ENCODE data around the gene CTLA4. TPM values are rescaled to one million over a fixed set of nuclear protein-coding genes. Genes with fewer than 3 reads are reported as not detected.
"Not testable (repeated sequence)": the region's sequence is repeated elsewhere in the genome, so short reads cannot be mapped to it uniquely, and the experiment has no call there.

Gene CTLA4
- total RNA-seq, 2 experiments from 2014 or later, result 121 to 127 TPM

GRCh38 chr2:203871371-203871983 is 3.9 kb downstream of the CTLA4 start:
- H3K27me3 Mint-ChIP-seq, result no peaks in the 10 kb centered on the region
- peak overlapping the region; percentile 100 for H3K27ac Mint-ChIP-seq
- peaks cover 81% of the 10 kb centered on the region for H3K36me3 Mint-ChIP-seq (ENCODE audit: low read depth)
- DNase-seq, result peak; percentile 60
- peak; percentile 47 for ATAC-seq
- peak overlapping the region; percentile 93 for H3K4me3 Mint-ChIP-seq
- peaks cover 73% of the 10 kb centered on the region for H3K4me1 Mint-ChIP-seq
- CTCF ChIA-PET, result interaction anchor here (0.6 to 7.0 kb wide), 15 partner anchors 11 to 391 kb away, joined by 3 to 41 read pairs (median 4); no protein-coding TSS in a partner anchor
- POLR2A ChIA-PET, result interaction anchor here (0.6 to 9.0 kb wide), 16 partner anchors 11 to 164 kb away, joined by 3 to 81 read pairs (median 5); no protein-coding TSS in a partner anchor
- intact Hi-C loops (cut with DNase I, micrococcal nuclease), result loop anchor here (1.0 to 5.0 kb wide), 14 partner anchors 15 to 1234 kb away; partner anchors contain the start of gene CD28 (in 2 of the 2)
- H3K9me3 Mint-ChIP-seq (ENCODE audit: low read depth), result peaks cover 6% of the 10 kb centered on the region

DNA sequence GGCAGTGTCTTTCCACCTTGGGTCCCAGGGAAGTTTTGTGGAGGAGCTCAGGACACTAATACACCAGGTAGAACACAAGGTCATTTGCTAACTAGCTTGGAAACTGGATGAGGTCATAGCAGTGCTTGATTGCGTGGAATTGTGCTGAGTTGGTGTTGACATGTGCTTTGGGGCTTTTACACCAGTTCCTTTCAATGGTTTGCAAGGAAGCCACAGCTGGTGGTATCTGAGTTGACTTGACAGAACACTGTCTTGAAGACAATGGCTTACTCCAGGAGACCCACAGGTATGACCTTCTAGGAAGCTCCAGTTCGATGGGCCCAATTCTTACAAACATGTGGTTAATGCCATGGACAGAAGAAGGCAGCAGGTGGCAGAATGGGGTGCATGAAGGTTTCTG is 5.9 kb downstream of the CTLA4 start:
- Mint-ChIP-seq H3K27ac (peak overlapping the region; percentile 43), H3K4me3 (no peak overlapping the region), H3K4me1 (peaks cover 69% of the 10 kb centered on the region), H3K27me3 (no peaks in the 10 kb centered on the region), H3K36me3 (ENCODE audit: low read depth) (peaks cover 73% of the 10 kb centered on the region), H3K9me3 (ENCODE audit: low read depth) (peaks cover 6% of the 10 kb centered on the region)
- ChIA-PET CTCF (interaction anchor here (0.5 to 7.0 kb wide), 8 partner anchors 13 to 77 kb away, joined by 3 to 40 read pairs (median 4); no protein-coding TSS in a partner anchor), POLR2A (interaction anchor here (0.6 to 9.0 kb wide), 3 partner anchors 13 to 167 kb away, joined by 4 to 81 read pairs (median 4); partner anchors contain the start of gene CD28)
- ATAC-seq, result no peak
- DNase-seq, result peak; percentile 35
- intact Hi-C loops (cut with DNase I, micrococcal nuclease), result loop anchor here (5.0 kb wide), 5 partner anchors 134 to 1236 kb away; partner anchors contain the start of gene CD28 (in 1 of the 2)

DNA sequence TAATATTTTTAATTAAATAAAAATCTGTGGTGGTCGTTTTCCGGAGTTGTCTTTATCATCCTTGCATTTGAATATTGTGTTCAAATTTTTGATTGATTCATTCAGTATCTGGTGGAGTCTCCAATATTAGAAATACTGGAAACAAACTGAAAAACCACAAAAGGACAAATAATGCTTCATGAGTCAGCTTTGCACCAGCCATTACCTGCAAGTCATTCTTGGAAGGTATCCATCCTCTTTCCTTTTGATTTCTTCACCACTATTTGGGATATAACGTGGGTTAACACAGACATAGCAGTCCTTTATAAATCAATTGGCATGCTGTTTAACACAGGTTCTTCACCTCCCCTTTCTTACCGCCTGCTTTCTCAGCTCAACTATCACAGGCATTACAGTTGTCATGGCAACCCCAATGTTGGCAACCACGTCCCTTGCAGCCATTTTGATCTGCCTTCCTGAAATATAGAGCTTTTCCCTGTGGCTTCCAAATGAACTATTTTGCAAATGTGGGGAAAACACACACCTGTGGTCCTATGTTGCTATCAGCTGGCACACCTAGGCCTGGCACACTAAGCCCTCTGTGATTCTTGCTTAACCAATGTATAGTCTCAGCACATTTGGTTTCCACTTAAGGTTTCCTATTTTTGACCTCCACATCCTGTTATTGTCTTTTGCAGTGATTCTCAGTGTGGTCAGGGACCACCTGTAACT is 6.5 kb downstream of the CTLA4 start:
- Mint-ChIP-seq H3K27ac (peak overlapping the region; percentile 37), H3K4me1 (peaks cover 68% of the 10 kb centered on the region), H3K9me3 (ENCODE audit: low read depth) (peaks cover 6% of the 10 kb centered on the region), H3K27me3 (no peaks in the 10 kb centered on the region), H3K36me3 (ENCODE audit: low read depth) (peaks cover 67% of the 10 kb centered on the region), H3K4me3 (no peak overlapping the region)
- intact Hi-C loops (cut with DNase I, micrococcal nuclease), result loop anchor here (5.0 kb wide), 5 partner anchors 133 to 1237 kb away; partner anchors contain the start of gene CD28 (in 1 of the 2)
- ATAC-seq (no peak), DNase-seq (peak; percentile 38)
- ChIA-PET CTCF (interaction anchor here (0.5 to 7.0 kb wide), 6 partner anchors 12 to 77 kb away, joined by 3 to 40 read pairs (median 5); no protein-coding TSS in a partner anchor), POLR2A (interaction anchor here (0.6 to 9.0 kb wide), 3 partner anchors 13 to 167 kb away, joined by 4 to 81 read pairs (median 9); partner anchors contain the start of gene CD28)

DNA sequence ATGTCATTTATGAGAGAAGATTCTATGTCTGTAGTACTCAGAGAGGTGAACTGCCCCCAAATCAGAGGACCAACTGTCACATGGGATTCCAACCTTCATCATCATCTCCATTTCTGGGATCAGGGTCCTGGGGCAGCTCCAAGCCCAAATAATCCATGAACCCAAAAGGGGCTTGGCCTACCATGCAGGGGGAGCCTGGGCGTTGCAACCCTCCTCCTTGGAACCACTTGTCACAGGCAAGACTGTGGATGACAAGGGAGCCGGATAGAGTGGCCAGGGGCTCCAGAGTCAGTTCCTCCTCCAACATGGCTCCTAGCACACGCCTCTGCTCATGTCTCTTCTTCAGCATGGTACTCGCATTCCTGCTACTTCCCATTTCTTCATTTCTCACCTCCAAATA is 7.9 kb downstream of the CTLA4 start:
- no peaks in the 10 kb centered on the region for H3K27me3 Mint-ChIP-seq
- peak; percentile 36 for DNase-seq
- peak overlapping the region; percentile 58 for H3K27ac Mint-ChIP-seq
- peaks cover 53% of the 10 kb centered on the region for H3K36me3 Mint-ChIP-seq (ENCODE audit: low read depth)
- ATAC-seq, result no peak
- ChIA-PET POLR2A (interaction anchor here (0.9 to 9.0 kb wide), 2 partner anchors 11 to 14 kb away, joined by 3 to 81 read pairs; no protein-coding TSS in a partner anchor), CTCF (interaction anchor here (1.1 to 2.0 kb wide), 3 partner anchors 11 to 60 kb away, joined by 4 to 12 read pairs (median 4); no protein-coding TSS in a partner anchor)
- peaks cover 57% of the 10 kb centered on the region for H3K4me1 Mint-ChIP-seq
- H3K4me3 Mint-ChIP-seq, result peak overlapping the region; percentile 5
- intact Hi-C loops (cut with DNase I, micrococcal nuclease), result no loop called here
- H3K9me3 Mint-ChIP-seq (ENCODE audit: low read depth), result peaks cover 6% of the 10 kb centered on the region

DNA sequence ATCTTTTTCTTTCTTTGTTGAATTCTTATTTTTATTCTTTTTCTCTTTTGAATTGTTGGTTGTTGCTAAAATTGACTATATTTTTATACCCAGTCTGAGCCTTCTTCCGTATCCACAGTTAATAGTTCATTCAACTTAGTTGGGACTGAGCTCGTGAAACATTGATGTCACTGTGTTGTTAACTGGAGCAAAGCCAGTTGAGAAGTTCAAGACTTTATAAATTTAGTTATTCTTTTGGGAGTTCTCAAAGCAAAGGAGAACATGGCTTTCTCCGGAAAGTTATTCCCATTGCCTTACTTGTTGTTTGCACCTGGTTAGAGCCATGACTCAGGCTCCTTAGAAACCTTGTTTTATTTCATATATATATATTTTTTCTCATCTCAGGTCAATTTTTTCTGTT is 8.8 kb downstream of the CTLA4 start:
- Mint-ChIP-seq H3K9me3 (ENCODE audit: low read depth) (peaks cover 5% of the 10 kb centered on the region), H3K27ac (peak overlapping the region; percentile 58), H3K4me3 (no peak overlapping the region), H3K4me1 (peaks cover 48% of the 10 kb centered on the region), H3K27me3 (no peaks in the 10 kb centered on the region), H3K36me3 (ENCODE audit: low read depth) (peaks cover 44% of the 10 kb centered on the region)
- ATAC-seq, result no peak
- no peak for DNase-seq
- CTCF ChIA-PET, result interaction anchor here (1.2 to 2.0 kb wide), 3 partner anchors 10 to 63 kb away, joined by 3 to 12 read pairs (median 4); no protein-coding TSS in a partner anchor
- intact Hi-C loops (cut with DNase I, micrococcal nuclease), result no loop called here
- POLR2A ChIA-PET, result no interaction called here

GRCh38 chr2:203878063-203878462 is 10.5 kb downstream of the CTLA4 start:
- Mint-ChIP-seq H3K27me3 (no peaks in the 10 kb centered on the region), H3K9me3 (ENCODE audit: low read depth) (peaks cover 4% of the 10 kb centered on the region), H3K36me3 (ENCODE audit: low read depth) (peaks cover 27% of the 10 kb centered on the region), H3K4me1 (peaks cover 33% of the 10 kb centered on the region), H3K27ac (no peak overlapping the region), H3K4me3 (no peak overlapping the region)
- intact Hi-C loops (cut with DNase I, micrococcal nuclease), result no loop called here
- CTCF ChIA-PET, result interaction anchor here (1.0 to 1.5 kb wide), 2 partner anchors 24 to 32 kb away, joined by 3 read pairs; no protein-coding TSS in a partner anchor
- DNase-seq (no peak), ATAC-seq (peak; percentile 18)
- POLR2A ChIA-PET, result interaction anchor here (1.2 kb wide), 1 partner anchor 9 kb away, joined by 7 read pairs; no protein-coding TSS in a partner anchor

DNA sequence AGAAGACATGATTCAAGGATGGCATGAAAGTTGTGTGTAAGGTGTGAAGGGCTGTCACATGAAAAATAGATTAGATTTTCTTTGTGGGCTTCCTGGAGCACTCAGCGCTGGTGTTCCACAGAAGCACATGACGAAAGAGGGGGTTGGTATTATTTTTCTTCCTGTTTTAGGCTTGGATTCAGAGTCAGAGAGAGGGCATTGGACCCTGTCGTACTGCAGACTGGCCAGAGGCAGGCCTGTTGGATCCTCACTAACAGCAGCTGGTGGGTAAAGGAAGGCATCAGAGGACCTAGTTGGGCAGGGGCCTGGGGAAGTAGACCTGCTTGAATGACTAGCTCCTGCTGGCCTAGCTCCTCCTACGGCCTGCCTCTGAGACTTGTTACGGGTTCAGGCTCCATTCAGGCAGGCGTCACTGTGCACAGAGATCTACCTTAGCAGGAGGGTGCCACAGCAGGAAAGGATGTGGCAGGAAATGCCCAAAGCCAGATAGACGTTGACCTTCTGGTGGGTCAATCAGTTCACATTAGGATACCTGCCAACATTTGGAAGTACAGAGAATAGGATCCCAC is 13.1 kb downstream of the CTLA4 start:
- H3K4me3 Mint-ChIP-seq, result no peak overlapping the region
- no peak overlapping the region for H3K27ac Mint-ChIP-seq
- H3K4me1 Mint-ChIP-seq, result peaks cover 21% of the 10 kb centered on the region
- ATAC-seq, result peak; percentile 27
- no peaks in the 10 kb centered on the region for H3K27me3 Mint-ChIP-seq
- ChIA-PET POLR2A (interaction anchor here (1.0 kb wide), 1 partner anchor 11 kb away, joined by 4 read pairs; no protein-coding TSS in a partner anchor), CTCF (interaction anchor here (1.2 kb wide), 1 partner anchor 62 kb away, joined by 3 read pairs; no protein-coding TSS in a partner anchor)
- peak; percentile 18 for DNase-seq
- intact Hi-C loops (cut with DNase I, micrococcal nuclease), result loop anchor here in 1 of 2 experiments (10.0 kb wide), 1 partner anchor 646 kb away; the partner anchor contains the start of gene CYP20A1
- peaks cover 2% of the 10 kb centered on the region for H3K9me3 Mint-ChIP-seq (ENCODE audit: low read depth)
- peaks cover 4% of the 10 kb centered on the region for H3K36me3 Mint-ChIP-seq (ENCODE audit: low read depth)

- not testable (repeated sequence) for DNase-seq; H3K36me3 Mint-ChIP-seq (ENCODE audit: low read depth); H3K9me3 Mint-ChIP-seq (ENCODE audit: low read depth); H3K4me3 Mint-ChIP-seq; H3K27me3 Mint-ChIP-seq; H3K27ac Mint-ChIP-seq; ATAC-seq
- peaks cover 24% of the 10 kb centered on the region for H3K4me1 Mint-ChIP-seq
- intact Hi-C loops (cut with DNase I, micrococcal nuclease), result loop anchor here in 1 of 2 experiments (10.0 kb wide), 1 partner anchor 646 kb away; the partner anchor contains the start of gene CYP20A1
- ChIA-PET CTCF (interaction anchor here (1.2 kb wide), 1 partner anchor 61 kb away, joined by 3 read pairs; no protein-coding TSS in a partner anchor), POLR2A (interaction anchor here (0.6 kb wide), 1 partner anchor 65 kb away, joined by 4 read pairs; no protein-coding TSS in a partner anchor)
These were observed 13.6 kb downstream of the CTLA4 start for GRCh38 chr2:203881185-203881584.

DNA sequence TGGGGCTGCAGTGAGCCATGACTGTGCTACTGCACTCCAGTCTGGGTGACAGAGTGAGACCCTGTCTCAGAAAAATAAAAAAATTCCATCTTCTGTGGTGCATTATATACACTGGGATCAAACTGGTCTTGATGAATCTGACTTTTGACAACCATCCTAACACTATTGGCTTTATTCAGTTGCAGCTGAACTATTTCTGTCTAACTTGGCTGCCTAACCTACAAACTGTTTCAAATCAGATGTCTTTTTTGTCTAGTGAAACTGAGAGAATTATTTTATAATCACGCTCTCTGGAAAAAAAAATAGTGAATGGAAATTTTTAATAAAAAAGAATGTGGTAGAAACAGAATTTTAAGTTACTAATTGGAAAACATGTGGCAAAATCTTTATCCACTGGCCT is 15.0 kb downstream of the CTLA4 start:
- H3K9me3 Mint-ChIP-seq (ENCODE audit: low read depth), result no peaks in the 10 kb centered on the region
- POLR2A ChIA-PET, result no interaction called here
- ATAC-seq (no peak), DNase-seq (no peak)
- intact Hi-C loops (cut with DNase I, micrococcal nuclease), result loop anchor here in 1 of 2 experiments (10.0 kb wide), 1 partner anchor 648 kb away; the partner anchor contains the start of gene CYP20A1
- no peaks in the 10 kb centered on the region for H3K36me3 Mint-ChIP-seq (ENCODE audit: low read depth)
- H3K4me1 Mint-ChIP-seq, result peaks cover 37% of the 10 kb centered on the region
- H3K4me3 Mint-ChIP-seq, result no peak overlapping the region
- CTCF ChIA-PET, result interaction anchor here (0.8 kb wide), 1 partner anchor 10 kb away, joined by 3 read pairs; no protein-coding TSS in a partner anchor
- H3K27me3 Mint-ChIP-seq, result no peaks in the 10 kb centered on the region
- no peak overlapping the region for H3K27ac Mint-ChIP-seq

DNA sequence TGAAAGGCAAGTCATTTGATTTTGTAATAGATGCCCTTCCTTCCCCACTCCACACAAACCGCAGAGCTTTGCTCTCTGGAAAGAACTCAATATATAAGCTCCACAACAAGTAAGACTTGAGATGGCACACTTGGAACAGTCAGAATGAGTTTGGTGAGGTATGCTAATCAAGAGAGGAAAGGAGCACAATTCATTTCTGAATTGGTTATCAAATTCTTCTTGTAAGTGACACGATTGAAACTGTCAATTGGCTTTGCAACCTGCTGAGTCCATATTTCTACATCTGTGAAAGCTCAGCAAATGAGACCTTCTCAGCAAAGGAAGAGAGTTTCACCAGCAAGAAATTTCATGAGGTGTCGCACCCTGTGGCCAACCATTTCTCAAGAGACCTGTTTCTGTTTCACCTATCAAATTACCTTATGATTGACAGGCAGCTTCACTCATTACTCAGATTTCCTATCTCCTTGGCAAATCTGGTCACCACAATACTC is 19.1 kb downstream of the CTLA4 start:
- peak overlapping the region; percentile 86 for H3K27ac Mint-ChIP-seq
- intact Hi-C loops (cut with DNase I, micrococcal nuclease), result loop anchor here (1.0 to 10.0 kb wide), 8 partner anchors 15 to 652 kb away; partner anchors contain the start of gene CYP20A1 (in 1 of the 2)
- H3K4me1 Mint-ChIP-seq, result peaks cover 60% of the 10 kb centered on the region
- CTCF ChIA-PET, result interaction anchor here (0.6 to 2.8 kb wide), 16 partner anchors 8 to 146 kb away, joined by 3 to 40 read pairs (median 4); partner anchors contain the start of genes CTLA4 and ICOS
- peak overlapping the region; percentile 4 for H3K4me3 Mint-ChIP-seq
- POLR2A ChIA-PET, result interaction anchor here (0.5 to 2.6 kb wide), 15 partner anchors 8 to 157 kb away, joined by 3 to 81 read pairs (median 6); partner anchors contain the start of genes CTLA4 and ICOS
- peak; percentile 76 for ATAC-seq
- no peaks in the 10 kb centered on the region for H3K9me3 Mint-ChIP-seq (ENCODE audit: low read depth)
- peaks cover 2% of the 10 kb centered on the region for H3K27me3 Mint-ChIP-seq
- peaks cover 2% of the 10 kb centered on the region for H3K36me3 Mint-ChIP-seq (ENCODE audit: low read depth)
- DNase-seq, result peak; percentile 78

All from activated CD4-positive, alpha-beta T cell treated with anti-CD3 and anti-CD28 coated beads for 36 hours (primary cell).